Osteoblast (primary cell): Measurements from ENCODE around the gene D2HGDH. TPM values are rescaled to one million over a fixed set of nuclear protein-coding genes. Genes with fewer than 3 reads are reported as not detected.

ENCODE experiments used
- DNase-seq: peaks from one replicate; pipeline ENCODE4 v3.0.0; 2011; ENCODE audit warnings: low spot score, mixed read lengths; ENCODE audit not compliant: insufficient read length; ENCODE audit errors: missing footprints
- H2AFZ ChIP-seq: 2 replicates; pipeline ENCODE4 v1.6.0; 2011; ENCODE audit warnings: mild to moderate bottlenecking, low read length
- H3K27ac ChIP-seq: 2 replicates; pipeline ENCODE4 v1.5.1; 2011; ENCODE audit warnings: mild to moderate bottlenecking, low read depth, low read length, moderate library complexity
- H3K27me3 ChIP-seq: 2 replicates; pipeline ENCODE4 v1.6.0; 2012; ENCODE audit warnings: mild to moderate bottlenecking, control low read depth, inconsistent platforms, low read length, moderate library complexity; ENCODE audit not compliant: insufficient read depth
- H3K36me3 ChIP-seq: 2 replicates; pipeline ENCODE4 v1.5.1; 2011; ENCODE audit warnings: mild to moderate bottlenecking, low read length, control low read depth, moderate library complexity; ENCODE audit not compliant: insufficient read depth
- H3K4me1 ChIP-seq: 2 replicates; pipeline ENCODE4 v1.5.1; 2011; ENCODE audit warnings: mild to moderate bottlenecking, low read length, control low read depth, moderate library complexity; ENCODE audit not compliant: insufficient read depth
- H3K4me2 ChIP-seq: 2 replicates; pipeline ENCODE4 v1.6.0; 2011; ENCODE audit warnings: mild to moderate bottlenecking, low read length; ENCODE audit not compliant: insufficient read depth
- H3K4me3 ChIP-seq: fragments of 200-600 bp; sonication (generic); 3 replicates; pipeline ENCODE4 v1.5.1; 2012; ENCODE audit warnings: mild to moderate bottlenecking, low read length, inconsistent platforms; ENCODE audit not compliant: insufficient read depth
- H3K79me2 ChIP-seq: 2 replicates; pipeline ENCODE4 v1.6.0; 2012; ENCODE audit warnings: mild to moderate bottlenecking, low read length, control low read depth, inconsistent platforms; ENCODE audit not compliant: insufficient read depth
- H3K9me3 ChIP-seq: 2 replicates; pipeline ENCODE4 v1.5.1; 2011; ENCODE audit warnings: low read depth, low read length, control low read depth
- H4K20me1 ChIP-seq: 2 replicates; pipeline ENCODE4 v1.6.0; 2012; ENCODE audit warnings: mild to moderate bottlenecking, low read length, control low read depth; ENCODE audit not compliant: insufficient read depth
- CTCF ChIP-seq: IDR thresholded peaks from 2 replicates; pipeline ENCODE4 v1.5.1; 2011; ENCODE audit warnings: mild to moderate bottlenecking, low read depth, low read length, moderate library complexity; ENCODE audit errors: extremely low read depth
- total RNA-seq: library from RNA; depleted of rRNA; stranded (reverse); fragments of >200 nt; gene quantifications from 2 replicates; pipeline ENCODE4 v1.2.3, GENCODE V29; 2012

The D2HGDH gene
- total RNA-seq, 1 donor = 15.6 TPM

DNA sequence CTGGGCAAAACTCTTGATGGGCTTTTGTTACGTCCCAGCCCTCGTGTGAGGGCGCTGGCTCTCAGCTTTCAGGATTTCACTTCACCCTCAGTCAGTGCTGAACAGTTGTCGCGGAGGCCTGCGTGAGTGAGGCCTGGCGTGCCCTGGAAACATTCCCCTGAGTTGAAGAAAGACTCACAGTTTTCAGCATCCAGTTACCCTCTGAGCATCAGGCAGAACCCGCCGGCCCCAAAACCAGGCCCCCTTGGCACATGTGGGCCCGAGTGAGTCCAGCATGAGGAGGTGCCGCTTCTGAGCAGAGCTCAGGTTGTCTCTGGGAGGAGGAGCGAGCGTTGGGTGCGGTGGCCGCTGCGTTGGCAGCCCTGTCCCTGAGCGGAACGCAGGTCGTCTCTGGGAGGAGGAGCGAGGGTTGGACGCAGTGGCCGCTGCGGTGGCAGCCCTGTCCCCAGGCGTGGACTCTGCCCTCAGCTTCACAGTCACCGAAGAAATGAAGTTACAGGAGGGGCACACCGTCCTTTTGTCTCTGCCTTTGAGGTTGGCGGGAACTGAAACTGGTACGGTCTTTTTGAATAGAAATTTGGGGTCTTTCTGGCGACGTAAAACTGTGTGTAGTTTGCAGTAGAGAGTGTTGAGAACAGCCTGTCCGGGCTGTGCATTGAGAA lies 74.4 kb downstream of the D2HGDH start, which contains the start of gene NEU4:
Gene NEU4, plus strand, starts transcription at position 473 of the 662 bp plus-strand sequence. CDS start 5,292 bp downstream, outside the sequence.
- Histone ChIP-seq H3K9me3 (no peaks in the 10 kb centered on the region), H2AFZ (no peak within 1 kb of the TSS), H3K36me3 (no peaks in the 10 kb centered on the region), H3K27me3 (peaks cover 11% of the 10 kb centered on the region), H3K27ac (no peak within 1 kb of the TSS), H3K4me3 (no peak within 1 kb of the TSS), H3K4me2 (no peak within 1 kb of the TSS), H4K20me1 (no peaks in the 10 kb centered on the region), H3K4me1 (no peaks in the 10 kb centered on the region), H3K79me2 (no peaks in the 10 kb centered on the region)
- DNase-seq = peak; percentile 88
- TF ChIP-seq CTCF = no peak

DNA sequence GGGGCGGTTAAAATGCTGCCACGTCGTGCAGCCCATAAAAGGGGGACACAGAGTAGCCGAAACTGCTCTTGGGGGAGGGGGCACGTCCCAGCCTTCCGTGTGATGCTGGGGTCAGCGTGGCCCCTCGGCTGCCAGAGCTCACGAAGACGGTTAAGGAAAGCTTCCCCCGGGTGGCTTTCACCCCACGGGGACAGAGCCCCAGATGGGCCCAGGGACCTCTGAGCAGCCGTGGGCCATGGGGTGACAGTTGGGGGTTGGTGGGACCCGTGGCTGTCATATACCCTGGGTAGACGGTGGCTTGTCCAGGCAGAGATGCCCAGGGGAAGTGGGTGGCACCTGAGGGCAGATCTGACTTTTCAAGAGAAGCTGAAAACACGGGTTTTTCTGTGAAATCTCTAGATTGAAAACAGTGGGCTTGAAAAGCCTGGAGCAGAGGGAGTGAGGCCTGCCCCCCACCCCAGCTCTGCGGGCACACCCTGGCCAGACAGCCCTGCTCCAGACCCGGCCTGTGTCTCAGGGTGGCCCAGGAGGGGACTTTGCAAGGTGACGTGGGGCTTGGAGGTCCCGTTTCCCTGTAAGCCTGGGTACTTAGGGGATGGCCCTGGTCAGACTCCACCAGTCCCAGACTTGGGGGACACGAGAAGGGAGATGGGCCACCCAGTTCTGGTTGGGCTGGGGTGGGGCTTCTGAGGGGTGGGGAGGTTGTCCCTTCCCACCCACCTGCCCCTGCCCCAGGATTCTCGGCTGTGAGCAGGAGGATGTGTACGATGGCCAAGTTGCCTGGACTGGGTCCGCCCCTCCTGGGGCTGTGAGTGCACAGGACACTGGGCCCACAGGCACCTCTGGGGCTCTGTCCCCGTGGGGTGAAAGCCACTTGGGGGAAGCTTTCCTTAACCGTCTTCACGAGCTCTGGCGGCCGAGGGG lies 75.2 kb downstream of the D2HGDH start:
- H2AFZ ChIP-seq = no peak overlapping the region
- H4K20me1 ChIP-seq = no peaks in the 10 kb centered on the region
- H3K27me3 ChIP-seq = peaks cover 3% of the 10 kb centered on the region
- H3K4me2 ChIP-seq = no peak overlapping the region
- no peaks in the 10 kb centered on the region for H3K9me3 ChIP-seq
- peak; percentile 83 for DNase-seq
- H3K36me3 ChIP-seq = no peaks in the 10 kb centered on the region
- no peak overlapping the region for H3K27ac ChIP-seq
- H3K79me2 ChIP-seq = no peaks in the 10 kb centered on the region
- no peaks in the 10 kb centered on the region for H3K4me1 ChIP-seq
- TF ChIP-seq CTCF = no peak
- no peak overlapping the region for H3K4me3 ChIP-seq

DNA sequence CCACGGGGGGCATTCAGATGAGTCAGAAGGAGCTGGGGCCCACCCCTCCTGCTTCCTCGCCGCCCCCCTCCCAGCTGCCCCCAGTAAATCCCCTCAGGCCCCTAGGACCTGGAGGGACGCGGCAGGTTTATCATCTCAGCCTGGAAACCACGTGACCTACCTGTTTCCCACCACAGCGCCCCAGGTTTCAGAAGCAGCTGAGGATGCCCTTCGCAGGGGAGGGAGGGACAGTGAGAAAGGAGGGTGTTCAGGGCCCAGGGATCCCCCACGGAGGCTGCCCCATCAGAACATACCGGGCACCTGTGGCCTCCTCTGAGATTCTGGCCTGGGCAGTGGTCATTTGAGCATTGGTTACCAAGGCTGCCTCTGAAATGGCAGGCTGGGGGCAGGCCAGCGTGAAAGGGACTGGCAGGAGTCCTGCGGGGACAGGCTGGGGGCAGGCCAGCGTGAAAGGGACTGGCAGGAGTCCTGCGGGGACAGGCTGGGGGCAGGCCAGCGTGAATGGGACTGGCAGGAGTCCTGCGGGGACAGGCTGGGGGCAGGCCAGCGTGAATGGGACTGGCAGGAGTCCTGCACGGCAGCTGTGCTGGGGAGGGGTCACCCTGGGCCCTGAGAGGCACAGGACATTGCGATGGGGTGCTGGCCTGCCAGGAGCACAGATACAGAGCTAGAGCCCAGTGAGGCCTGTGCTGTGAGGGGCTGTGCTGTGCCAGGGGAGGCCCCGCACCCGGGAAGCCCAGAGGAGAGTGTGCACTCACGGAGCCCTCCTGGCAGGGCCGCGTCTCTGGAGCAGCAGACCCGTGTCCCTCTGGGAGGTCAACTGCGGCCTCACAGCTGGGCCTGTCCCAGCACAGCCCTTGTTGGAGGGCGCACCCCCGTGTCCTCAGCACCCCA lies 76.1 kb downstream of the D2HGDH start:
- Histone ChIP-seq H3K4me3 (no peak overlapping the region), H3K9me3 (no peaks in the 10 kb centered on the region), H3K27ac (no peak overlapping the region), H3K36me3 (no peaks in the 10 kb centered on the region), H3K79me2 (no peaks in the 10 kb centered on the region), H2AFZ (no peak overlapping the region), H4K20me1 (no peaks in the 10 kb centered on the region), H3K4me1 (no peaks in the 10 kb centered on the region), H3K27me3 (no peaks in the 10 kb centered on the region), H3K4me2 (no peak overlapping the region)
- peak; percentile 81 for DNase-seq
- TF ChIP-seq CTCF = no peak
